ENCODE measurements around the gene CFTR. TPM values are rescaled to one million over a fixed set of nuclear protein-coding genes. Genes with fewer than 3 reads are reported as not detected.

CFTR gene
- total RNA-seq, 4 donors from 2014 or later = 0.80 to 11.7 (median 5.0) TPM

DNA sequence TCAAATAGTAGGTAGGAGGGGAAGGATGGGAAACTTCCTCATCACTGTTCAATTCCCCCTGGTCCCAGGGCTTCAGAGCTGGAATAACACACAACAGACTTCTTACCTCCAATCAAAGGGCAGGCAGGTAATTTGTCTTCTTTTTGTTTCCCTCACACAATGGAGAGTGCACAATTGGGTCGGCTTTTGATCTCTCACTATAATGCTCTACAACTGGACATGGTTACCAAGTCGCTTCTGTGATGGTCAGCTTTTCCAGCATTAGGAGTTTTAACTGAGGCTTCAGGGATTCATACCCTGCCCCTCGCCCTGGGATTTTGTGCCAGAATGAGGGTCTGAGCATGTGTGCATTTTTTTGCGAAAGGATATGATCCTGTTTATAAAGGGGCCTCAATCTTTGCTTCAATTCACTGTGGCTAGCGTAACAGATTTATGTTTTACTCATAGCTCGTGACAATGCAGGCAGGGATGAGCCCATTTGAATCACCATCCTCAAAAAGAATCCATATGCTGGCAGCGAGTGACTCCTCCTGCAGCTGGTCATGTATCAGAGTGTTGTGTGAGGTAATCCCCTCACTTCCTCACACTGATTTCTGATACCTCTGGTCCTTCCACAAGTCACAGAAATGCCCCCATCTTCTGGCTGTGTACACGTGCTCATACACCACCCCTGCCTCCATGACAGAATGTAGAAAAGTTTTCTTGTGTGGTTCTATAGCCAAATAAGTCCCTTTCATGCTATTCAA lies 203.8 kb downstream of the CFTR start:
- intact Hi-C loops (cut with DNase I; ENCODE audit: low total_unique reads) = no loop called here
- DNase-seq (ENCODE audit: low spot score in 2 of 2) = no peak
- WGBS, 2 donors = 75 to 76% methylated on average over 8 of the region's 8 CpGs
- no peak for TF ChIP-seq POLR2A (IDR thresholded peaks at IDR 0.05)
- TF ChIP-seq, protein P1, sequence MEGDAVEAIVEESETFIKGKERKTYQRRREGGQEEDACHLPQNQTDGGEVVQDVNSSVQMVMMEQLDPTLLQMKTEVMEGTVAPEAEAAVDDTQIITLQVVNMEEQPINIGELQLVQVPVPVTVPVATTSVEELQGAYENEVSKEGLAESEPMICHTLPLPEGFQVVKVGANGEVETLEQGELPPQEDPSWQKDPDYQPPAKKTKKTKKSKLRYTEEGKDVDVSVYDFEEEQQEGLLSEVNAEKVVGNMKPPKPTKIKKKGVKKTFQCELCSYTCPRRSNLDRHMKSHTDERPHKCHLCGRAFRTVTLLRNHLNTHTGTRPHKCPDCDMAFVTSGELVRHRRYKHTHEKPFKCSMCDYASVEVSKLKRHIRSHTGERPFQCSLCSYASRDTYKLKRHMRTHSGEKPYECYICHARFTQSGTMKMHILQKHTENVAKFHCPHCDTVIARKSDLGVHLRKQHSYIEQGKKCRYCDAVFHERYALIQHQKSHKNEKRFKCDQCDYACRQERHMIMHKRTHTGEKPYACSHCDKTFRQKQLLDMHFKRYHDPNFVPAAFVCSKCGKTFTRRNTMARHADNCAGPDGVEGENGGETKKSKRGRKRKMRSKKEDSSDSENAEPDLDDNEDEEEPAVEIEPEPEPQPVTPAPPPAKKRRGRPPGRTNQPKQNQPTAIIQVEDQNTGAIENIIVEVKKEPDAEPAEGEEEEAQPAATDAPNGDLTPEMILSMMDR (IDR thresholded peaks at IDR 0.05) = no peak
- H3K4me3 ChIP-seq (ENCODE audit: low read depth, poor library complexity, severe bottlenecking) = no peak overlapping the region

DNA sequence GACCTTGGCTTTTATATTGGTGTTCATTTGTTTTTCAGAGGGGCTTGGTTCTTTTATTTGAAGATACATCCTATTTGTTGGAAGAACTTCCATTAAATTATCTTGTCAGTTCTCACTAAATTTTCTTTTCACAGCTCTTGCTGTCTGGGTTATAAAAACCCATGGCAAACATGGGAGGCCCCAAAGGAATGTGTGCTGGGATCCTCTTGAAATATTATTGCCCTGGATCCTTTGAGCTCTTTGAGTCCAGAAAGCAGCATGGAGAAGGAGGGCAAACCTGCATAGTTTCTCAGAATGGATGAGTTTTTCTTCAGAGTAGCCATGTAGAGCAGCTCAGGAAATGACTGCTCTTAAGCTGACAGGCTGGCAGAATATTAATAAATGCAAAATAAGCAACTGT lies 206.0 kb downstream of the CFTR start:
- intact Hi-C loops (cut with DNase I; ENCODE audit: low total_unique reads) = no loop called here
- no peak for DNase-seq (ENCODE audit: low spot score in 2 of 2)
- no peak for TF ChIP-seq POLR2A (IDR thresholded peaks at IDR 0.05)
- TF ChIP-seq, protein P1 (IDR thresholded peaks at IDR 0.05) = no peak
- H3K4me3 ChIP-seq (ENCODE audit: low read depth, poor library complexity, severe bottlenecking) = no peak overlapping the region

DNA sequence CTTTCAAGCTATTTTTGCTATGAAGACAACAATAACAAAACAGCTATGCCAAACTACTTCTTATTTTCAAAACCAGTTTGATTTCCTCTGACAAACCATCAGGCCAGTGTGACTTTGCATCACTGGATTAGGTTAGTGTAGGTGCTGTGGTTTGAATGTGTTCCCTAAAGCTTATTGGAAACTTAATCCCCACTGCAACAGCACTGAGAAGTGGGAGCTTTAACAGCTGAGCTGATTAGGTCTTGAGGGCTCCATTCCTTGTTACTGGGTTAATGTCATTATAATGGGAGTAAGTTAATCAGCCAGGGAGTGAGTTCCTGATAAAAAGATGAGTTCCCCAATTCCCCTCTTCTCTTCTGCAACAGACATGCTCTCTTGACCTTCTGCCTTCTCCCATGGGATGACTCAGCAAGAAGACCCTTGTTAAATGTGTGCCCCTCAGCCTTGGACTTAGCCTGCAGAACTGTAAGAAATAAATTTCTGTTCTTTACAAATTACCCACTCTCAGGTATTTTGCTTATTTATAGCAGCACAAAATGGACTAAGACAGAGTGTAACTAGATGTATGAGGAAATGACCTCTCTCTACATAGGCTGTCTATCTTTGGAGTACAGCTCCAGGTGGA lies 206.6 kb downstream of the CFTR start:
- intact Hi-C loops (cut with DNase I; ENCODE audit: low total_unique reads) = no loop called here

DNA sequence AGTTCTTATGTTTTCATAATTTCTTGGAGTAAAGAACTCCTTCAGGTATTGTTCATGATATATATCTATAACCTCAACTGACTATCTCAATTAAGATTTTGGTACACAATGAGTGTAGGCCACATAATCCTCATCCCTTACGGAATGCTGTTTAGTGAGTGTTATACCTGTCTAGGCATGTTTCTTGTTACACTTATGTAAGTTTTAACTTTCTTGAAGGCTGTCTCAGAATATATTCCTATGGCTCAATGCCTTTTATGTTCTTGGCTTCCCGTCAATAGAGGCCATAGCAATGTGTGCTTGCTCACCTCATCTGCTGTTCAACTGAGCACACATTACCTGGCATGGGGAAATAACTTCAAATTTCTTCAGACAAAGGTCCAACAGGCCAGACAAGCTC lies 208.3 kb downstream of the CFTR start:
- DNase-seq (ENCODE audit: low spot score in 2 of 2) = peak in 1 of 2 donors; percentile 17

More for the DNA sequence above, 206.6 kb downstream of the CFTR start:
- DNase-seq (ENCODE audit: low spot score in 2 of 2) = no peak
- no peak for TF ChIP-seq POLR2A (IDR thresholded peaks at IDR 0.05)
- TF ChIP-seq, protein P1 (IDR thresholded peaks at IDR 0.05) = no peak
- H3K4me3 ChIP-seq (ENCODE audit: low read depth, poor library complexity, severe bottlenecking) = no peak overlapping the region

DNA sequence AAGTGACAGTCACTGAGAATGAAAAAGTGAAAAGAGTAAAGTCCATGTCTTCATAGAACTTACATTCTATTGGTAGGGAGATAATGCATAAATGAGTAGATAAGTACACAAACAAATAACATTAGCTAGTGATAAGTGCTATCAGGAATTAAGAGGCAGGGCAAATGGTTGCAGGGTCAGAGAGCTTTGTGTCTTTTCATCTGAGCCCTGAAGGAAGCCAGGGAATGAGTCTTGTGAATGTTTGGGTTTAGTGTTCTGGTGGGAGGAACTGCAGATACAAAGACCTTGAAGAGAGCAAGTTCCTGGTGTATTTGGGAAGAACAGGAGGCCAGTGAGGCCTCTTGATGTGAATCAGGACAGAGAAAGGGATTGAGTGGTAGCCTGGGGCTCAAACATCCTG lies 209.6 kb downstream of the CFTR start:
- TF ChIP-seq, protein P1 (IDR thresholded peaks at IDR 0.05) = no peak
- no peak for TF ChIP-seq POLR2A (IDR thresholded peaks at IDR 0.05)
- intact Hi-C loops (cut with DNase I; ENCODE audit: low total_unique reads) = no loop called here
- DNase-seq (ENCODE audit: low spot score in 2 of 2) = no peak
- H3K4me3 ChIP-seq (ENCODE audit: low read depth, poor library complexity, severe bottlenecking) = no peak overlapping the region

More for the DNA sequence above, 208.3 kb downstream of the CFTR start:
- 57 to 59% methylated on average over 2 of the region's 2 CpGs for WGBS, 2 donors
- intact Hi-C loops (cut with DNase I; ENCODE audit: low total_unique reads) = no loop called here
- no peak overlapping the region for H3K4me3 ChIP-seq (ENCODE audit: low read depth, poor library complexity, severe bottlenecking)
- no peak for TF ChIP-seq POLR2A (IDR thresholded peaks at IDR 0.05)
- TF ChIP-seq, protein P1 (IDR thresholded peaks at IDR 0.05) = no peak
